AG10803 (cell line): Measurements from ENCODE around the gene RARS2.

Experiments used
- DNase-seq: peaks from one replicate; pipeline ENCODE4 v3.0.0; 2010; ENCODE audit warnings: low read depth
- H3K4me3 ChIP-seq: 2 replicates; pipeline ENCODE4 v1.5.1; 2011; ENCODE audit warnings: mild to moderate bottlenecking, low read length, control low read depth
- CTCF ChIP-seq: conservative IDR thresholded peaks from 2 replicates; pipeline ENCODE4 v1.5.1; 2011; ENCODE audit warnings: mild to moderate bottlenecking, low read length, control low read depth, inconsistent platforms

Gene RARS2

GRCh38 chr6:87539554-87539953 is 50.2 kb downstream of the RARS2 start:
- TF ChIP-seq CTCF: no peak
- no peak overlapping the region for H3K4me3 ChIP-seq
- no peak for DNase-seq

- no peak for DNase-seq
- no peak for TF ChIP-seq CTCF
- no peak overlapping the region for H3K4me3 ChIP-seq
Measured at GRCh38 chr6:87538510-87539260, 51.1 kb downstream of the RARS2 start.

GRCh38 chr6:87534377-87535047 is 55.3 kb downstream of the RARS2 start:
- no peak for DNase-seq
- no peak for TF ChIP-seq CTCF

GRCh38 chr6:87529221-87529620 is 60.6 kb downstream of the RARS2 start:
- no peak for TF ChIP-seq CTCF
- DNase-seq: no peak
- no peak overlapping the region for H3K4me3 ChIP-seq

More at GRCh38 chr6:87534377-87535047, 55.3 kb downstream of the RARS2 start:
- no peak overlapping the region for H3K4me3 ChIP-seq

- TF ChIP-seq CTCF: no peak
- no peak overlapping the region for H3K4me3 ChIP-seq
- no peak for DNase-seq
Measured at GRCh38 chr6:87522686-87523085, 67.1 kb downstream of the RARS2 start.

GRCh38 chr6:87518453-87518852 is 71.3 kb downstream of the RARS2 start:
- no peak for DNase-seq
- TF ChIP-seq CTCF: no peak
- H3K4me3 ChIP-seq: no peak overlapping the region

GRCh38 chr6:87514831-87515230 is 75.0 kb downstream of the RARS2 start:
- H3K4me3 ChIP-seq: no peak overlapping the region
- TF ChIP-seq CTCF: no peak
- DNase-seq: no peak
